ENCODE results near the gene DGKD. TPM values are rescaled to one million over a fixed set of nuclear protein-coding genes. Genes with fewer than 3 reads are reported as not detected.

DGKD gene
- polyA plus RNA-seq, 3 donors, result 4.4 to 34.4 (median 15.7) TPM

DNA sequence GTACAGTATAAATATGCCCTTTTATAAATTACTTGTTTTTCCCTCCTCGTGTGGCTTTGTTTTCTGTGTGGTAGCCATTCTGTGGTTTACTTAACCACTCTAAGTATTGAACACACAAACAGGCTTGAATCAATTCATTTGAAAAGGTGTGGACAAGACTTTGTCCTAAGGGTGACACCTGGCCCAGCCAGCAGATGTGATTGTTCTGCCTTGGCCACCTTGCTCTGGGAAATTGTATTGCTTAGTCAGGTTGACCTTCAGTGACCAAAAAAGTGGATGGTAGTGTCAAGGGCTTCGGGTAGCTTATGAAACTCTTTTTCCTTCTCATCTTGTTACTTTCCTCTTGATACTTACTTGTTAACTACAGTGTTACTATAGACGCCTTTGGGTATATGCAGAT, 61.9 kb downstream of the DGKD start:
- 74 to 92% (median 77%) methylated on average over 3 of the region's 3 CpGs for WGBS, 3 donors

DNA sequence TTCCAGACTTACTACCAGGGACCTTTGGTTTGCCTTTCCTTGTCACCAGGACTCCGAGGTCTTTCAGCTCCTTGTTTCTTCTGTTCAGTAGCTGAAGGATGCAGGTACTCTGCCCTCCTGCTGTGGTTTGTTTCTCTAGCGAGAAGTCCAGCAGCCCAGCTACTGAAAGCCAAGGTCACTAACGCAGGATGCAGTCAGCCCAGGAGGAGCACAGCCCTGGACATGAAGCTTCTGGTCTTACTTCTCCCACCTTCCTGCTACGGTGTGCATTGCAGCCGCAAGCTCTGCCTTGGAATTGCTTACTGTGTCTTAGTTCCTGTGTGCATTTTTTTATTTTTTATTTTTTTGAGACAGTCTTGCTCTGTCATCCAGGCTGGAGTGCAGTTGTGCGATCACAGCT, 62.4 kb downstream of the DGKD start:
- 64 to 93% (median 92%) methylated on average over 6 of the region's 6 CpGs for WGBS, 3 donors
- no peak overlapping the region for H3K27ac ChIP-seq (ENCODE audit: low read depth, low read length)

More for the DNA sequence above, 61.9 kb downstream of the DGKD start:
- H3K27ac ChIP-seq (ENCODE audit: low read depth, low read length), result no peak overlapping the region

DNA sequence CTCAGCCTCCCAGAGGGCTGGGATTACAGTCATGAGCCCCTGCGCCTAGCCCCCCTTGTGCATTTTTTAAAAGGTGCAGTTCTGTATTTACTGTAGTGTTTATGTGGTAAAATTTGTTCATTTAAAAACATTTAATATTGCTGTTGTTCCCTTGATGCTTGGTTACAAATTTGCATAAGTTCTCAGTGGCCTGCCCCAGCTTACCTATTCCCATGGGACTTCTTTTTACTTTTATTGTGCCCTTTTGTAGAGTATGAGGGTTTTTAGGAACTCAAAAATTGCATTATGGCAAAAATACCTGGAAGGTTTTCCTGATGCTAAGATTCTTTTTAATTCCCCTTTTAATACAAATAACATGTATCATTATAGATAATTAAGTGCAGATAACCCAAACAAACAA, 63.0 kb downstream of the DGKD start:
- 92 to 100% (median 95%) methylated on average over 1 of the region's 1 CpG for WGBS, 3 donors
- no peak overlapping the region for H3K27ac ChIP-seq (ENCODE audit: low read depth, low read length)

DNA sequence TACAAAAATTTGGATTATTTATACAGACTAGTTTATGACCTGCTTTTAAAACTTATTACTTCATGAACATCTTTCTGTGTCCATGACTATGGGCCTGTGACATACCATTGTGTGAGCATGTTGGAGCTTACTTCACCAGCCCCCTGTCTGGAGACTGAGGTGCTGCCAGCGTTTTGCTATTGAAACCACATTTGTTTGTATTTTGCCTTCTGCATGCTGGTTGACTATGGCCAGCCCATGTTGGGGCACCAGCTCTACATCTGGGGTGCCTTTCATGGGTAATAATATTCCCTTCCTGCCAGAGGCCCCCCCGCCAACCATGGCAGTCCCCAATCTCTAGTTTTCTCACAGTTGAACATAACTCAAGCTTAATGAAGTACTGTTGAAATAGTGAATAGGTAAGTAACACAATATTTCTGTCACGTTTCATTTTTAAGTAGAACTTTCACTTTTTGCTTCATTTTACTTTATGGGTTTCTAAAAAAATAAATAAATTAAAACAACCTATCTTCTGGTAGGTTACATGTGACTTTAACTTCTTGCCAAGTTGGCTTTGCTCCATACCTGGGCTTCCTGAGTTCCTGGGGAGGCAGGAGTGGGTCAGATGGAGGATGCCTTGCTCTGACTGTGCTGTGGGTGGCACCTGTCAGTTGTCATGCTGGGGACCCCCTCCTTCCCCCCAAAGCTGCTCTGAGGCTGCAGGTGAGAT, 63.9 kb downstream of the DGKD start:
- no peak overlapping the region for H3K27ac ChIP-seq (ENCODE audit: low read depth, low read length)
- WGBS, 3 donors, result 67 to 79% (median 69%) methylated on average over 3 of the region's 3 CpGs

DNA sequence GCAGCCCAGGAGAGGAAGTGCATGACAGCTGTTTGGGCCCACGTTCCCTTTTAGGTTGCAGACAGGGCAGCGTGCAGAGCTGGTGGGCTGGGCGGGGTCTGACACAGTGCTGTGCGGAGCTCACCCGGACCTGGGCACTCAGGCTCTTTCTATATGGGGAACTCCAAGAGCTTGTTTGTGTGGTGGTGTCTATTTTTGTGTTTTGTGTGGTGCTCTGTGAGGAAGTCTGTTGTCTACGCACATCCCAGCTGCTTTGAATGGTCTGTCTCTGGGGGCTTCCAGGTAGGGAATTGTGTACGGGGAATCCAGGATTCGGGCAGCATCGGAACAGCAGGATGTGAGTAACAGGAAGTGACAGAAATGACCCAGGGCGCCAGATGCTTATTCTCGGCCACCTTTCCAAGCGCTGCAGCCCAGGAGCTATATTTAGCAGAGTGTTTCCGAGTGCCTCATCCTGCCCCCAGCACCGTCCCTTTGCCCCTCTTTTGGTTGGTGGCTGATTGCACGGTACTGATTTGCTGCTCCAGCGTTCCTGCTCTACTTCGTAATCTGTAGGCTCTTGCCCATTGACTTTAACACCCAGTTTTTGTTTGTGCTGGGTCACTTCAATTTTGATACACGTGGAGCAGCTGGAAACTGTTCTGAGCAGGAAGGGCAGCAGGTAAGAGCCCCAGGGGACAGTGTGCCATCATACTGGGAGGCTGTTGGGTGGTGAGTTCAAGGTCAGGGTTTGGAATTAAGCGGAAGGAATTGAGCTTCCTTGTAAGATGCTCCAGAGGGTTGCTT, 64.7 kb downstream of the DGKD start:
- WGBS, 3 donors, result 36 to 65% (median 41%) methylated on average over 19 of the region's 19 CpGs

DNA sequence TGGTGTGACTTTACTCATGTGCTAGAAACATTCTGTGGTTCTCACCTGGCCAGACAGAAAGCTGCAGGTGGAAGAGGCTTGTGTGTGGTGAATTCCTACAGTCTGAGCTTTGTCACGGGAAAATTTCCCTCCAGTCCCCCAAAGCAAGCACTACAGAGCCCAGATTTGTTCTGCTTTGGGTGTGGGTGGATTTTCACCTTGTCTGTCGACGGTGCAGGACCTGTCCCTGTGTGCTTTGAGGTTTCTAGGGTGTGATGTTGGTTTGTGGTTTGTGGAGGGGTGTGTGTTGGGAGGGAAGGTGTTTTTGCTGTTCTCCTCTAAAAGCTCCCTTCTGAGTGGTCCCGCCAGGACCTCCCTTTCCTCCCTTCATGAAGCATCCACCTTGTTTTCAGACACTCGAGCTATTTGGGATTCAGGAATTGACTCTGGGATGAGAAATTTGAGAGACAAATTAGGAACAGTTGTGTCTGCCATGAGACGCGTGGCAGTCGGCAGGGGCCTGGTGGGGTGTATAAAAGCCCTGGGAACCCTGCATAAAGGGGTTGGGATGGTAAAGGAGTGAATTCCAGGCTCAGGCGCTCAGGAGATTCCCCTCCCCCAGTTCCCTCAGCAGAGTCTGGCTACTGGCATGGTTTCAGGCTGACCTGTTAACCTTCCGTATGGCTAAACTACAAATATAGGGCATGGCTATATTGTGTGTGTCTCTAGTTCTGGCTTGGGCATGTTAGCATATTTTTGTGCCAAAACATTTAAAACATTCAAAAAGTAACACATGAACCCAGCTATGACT, 65.5 kb downstream of the DGKD start:
- no peak overlapping the region for H3K27ac ChIP-seq (ENCODE audit: low read depth, low read length)
- 51 to 73% (median 62%) methylated on average over 10 of the region's 10 CpGs for WGBS, 3 donors

More for the DNA sequence above, 64.7 kb downstream of the DGKD start:
- no peak overlapping the region for H3K27ac ChIP-seq (ENCODE audit: low read depth, low read length)

DNA sequence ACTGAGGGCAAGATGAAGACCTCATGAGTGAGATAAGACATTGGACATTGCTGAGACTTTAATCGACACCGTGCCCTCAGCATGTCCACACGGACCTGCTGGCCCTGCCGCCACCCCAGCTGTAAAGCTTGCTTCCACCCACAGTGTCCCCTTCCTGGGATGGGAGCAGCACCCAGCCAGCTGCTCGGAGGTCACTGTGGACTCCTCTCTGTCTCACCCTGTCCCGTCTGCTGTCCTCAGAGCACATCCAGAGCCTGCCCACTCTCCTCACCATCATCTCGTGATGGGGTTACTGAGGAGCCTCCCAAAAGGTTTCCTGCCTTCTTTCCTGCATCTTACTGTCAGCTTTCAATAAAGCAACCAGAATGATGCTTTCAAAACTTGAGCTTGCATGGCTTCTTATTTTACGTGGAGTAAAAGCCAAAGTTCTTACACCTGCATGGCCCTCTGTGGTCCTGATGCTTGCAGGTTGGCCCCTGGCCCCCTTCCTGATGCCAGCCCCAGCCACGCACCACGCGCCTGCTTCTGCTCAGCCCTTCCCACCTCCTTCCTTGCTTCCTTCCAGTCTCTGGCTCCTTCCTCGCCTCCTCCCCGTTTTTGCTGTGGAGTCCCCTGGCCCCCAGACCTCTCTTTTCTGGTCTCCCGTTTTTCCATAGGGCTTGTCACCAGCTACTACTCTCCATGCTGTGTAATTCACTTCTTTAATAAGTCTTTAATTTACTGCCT, 67.0 kb downstream of the DGKD start:
- WGBS, 3 donors, result 79 to 93% (median 82%) methylated on average over 14 of the region's 14 CpGs
- H3K27ac ChIP-seq (ENCODE audit: low read depth, low read length), result no peak overlapping the region

DNA sequence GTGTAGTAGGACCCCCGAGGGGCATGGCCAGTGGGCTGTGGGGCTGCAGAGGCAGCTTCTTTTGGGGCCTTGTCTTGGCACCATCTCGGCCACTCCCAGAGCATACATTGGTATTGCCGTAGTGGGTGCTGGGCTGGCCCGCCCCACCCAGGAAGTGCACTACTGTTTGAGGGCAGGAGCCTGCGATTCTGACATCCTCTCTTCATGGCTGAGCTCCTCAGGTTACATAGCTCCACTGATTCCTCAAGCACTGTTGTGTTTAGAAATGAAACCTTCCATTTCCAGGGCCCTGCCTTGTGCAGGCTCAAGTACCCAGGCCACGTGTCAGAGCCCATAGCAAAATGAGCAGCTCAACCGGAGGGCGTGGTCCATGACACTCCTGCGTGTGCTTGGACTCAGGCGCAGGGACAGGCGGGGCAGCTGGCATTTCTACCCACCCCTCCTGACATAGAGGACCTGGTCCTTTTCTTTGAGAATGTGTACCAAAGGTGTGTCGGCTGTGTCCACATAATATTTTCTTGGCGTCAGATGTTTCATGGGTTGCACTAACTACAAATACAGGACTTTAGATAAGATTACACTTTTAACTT, 67.9 kb downstream of the DGKD start:
- WGBS, 3 donors, result 48 to 79% (median 72%) methylated on average over 13 of the region's 13 CpGs
- no peak overlapping the region for H3K27ac ChIP-seq (ENCODE audit: low read depth, low read length)

DNA sequence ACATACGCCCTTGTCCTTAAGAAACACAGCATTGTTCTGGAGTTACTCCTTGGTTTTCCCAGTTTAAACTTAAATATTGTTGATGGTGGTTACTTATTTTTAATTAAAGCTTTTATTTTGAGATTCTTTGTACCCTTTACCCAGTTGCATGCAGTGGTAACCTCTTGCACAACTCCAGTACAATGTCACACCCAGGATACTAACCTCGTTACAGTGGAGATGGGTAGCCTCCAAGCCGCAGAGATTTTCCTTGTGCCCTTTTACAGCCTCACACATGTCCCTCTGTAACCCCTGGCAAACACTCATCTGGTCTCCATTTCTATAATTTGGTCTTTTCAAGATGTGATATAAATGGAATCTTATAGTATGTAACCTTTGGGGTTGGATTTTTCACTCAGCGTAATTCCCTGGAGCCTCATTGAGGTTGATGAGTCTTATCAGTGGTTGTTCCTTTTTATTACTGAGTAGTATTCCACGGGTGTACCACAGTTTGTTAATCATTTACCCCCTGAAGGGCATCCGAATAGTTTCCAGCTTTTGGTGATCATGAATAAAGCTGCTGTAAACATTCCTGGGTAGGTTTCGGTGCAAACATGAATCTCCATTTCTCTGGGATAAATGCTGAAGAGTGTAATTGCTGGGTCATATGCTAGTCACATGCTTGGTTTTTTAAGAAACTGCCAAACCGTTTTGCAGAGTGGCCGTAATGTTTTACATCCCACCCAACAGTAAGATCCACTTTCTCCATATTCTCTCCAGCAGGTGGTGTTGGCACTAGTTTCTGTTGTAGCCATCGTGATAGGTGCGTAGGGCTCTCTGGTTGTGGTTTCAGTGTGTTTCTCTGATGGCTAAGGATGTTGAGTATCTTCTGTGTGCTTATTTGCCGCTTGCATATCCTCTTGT, 68.6 kb downstream of the DGKD start:
- no peak overlapping the region for H3K27ac ChIP-seq (ENCODE audit: low read depth, low read length)
- WGBS, 3 donors, result 78 to 92% (median 86%) methylated on average over 12 of the region's 12 CpGs

DNA sequence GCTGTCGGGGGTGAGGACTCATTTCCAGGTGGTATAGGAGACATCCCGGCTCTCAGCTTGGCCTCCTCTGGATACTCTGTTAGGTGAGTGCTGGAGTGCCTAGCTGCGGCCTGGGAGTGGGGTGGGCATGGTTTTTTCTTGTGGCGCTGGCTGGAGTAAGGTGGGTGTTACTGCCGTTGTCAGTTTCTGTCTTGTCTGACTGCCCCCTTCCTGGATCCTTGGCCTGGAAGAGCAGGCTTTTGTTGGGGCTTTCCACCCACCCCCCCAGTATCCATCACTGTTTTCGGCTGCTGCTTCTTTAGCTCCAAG, 69.2 kb downstream of the DGKD start:
- 96 to 98% (median 96%) methylated on average over 6 of the region's 6 CpGs for whole genome bisulfite sequencing, 3 donors
- H3K27ac ChIP-seq (ENCODE audit: low read depth, low read length), result no peak overlapping the region

DNA sequence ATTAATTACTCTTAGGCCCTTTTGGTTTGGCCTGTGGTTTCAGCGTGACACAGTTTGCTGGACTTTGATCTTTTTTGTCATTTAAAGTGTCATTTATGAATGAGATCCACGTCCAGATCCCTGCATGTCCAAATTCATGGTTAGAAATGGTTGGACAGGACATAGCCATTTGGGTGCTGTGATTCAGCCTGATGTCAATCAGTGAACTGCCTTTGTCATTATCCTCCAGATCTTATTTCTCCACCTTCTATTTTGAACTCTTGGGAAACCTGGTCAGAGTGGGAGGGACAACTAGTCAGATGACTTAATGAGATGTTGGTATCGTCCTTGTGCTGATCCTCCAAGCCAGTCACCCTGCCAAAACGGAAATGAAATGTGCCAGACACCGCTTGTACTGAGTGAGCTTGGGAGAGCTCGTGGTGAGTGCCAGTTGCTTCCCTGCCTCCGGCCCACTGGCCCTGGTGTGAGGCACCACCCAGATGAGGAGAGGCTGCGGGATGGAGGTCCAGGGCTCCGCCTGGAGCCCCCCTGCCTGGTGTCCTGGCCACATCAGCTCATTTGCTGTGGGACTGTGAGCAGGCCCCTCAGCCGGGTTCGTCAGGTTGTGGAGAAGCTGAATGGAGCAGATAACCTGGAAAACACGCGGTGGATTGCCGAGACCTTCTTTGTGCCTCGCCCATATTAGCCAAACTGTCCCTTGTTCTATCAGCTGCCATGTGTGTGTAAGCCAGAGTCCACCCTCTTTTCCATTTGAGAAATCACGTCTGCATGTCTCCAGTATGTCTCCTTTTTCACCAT, 70.1 kb downstream of the DGKD start:
- H3K27ac ChIP-seq (ENCODE audit: low read depth, low read length), result no peak overlapping the region
- 78 to 87% (median 85%) methylated on average over 16 of the region's 16 CpGs for WGBS, 3 donors

DNA sequence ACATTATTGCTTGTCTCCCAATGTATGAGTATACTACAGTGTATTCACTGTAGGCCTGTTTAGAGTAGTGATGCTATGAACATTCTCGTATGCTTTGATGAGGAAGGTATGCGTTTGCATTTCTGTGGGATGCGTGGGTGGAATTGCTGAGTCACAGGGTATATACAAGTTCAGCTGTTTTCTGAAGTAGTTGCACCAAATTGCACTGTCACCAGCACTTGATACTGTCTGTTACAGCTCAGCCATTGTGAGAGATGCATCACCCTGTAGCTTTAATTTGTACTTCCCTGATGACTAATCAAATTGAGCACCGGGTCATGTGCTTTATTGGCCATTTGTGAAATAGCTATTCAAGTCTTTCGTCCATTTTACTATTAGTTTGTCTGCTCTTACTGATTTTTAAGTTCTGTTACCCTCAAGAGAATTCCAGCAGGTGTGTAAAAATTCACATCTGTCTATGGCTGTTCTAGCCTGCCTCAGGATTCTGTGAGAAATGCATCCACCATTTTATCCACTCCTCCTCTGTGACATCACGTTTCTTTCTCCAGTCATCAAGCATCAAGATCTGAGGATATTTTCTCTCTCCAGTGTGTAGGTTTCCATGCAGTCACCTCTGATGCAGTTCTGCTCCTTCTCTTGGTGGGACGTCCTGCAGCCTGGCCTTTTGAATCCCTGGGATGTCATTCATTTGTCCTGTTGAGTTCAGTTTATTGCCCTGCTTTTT, 72.5 kb downstream of the DGKD start:
- no peak overlapping the region for H3K27ac ChIP-seq (ENCODE audit: low read depth, low read length)
- 82 to 94% (median 86%) methylated on average over 7 of the region's 7 CpGs for WGBS, 3 donors

DNA sequence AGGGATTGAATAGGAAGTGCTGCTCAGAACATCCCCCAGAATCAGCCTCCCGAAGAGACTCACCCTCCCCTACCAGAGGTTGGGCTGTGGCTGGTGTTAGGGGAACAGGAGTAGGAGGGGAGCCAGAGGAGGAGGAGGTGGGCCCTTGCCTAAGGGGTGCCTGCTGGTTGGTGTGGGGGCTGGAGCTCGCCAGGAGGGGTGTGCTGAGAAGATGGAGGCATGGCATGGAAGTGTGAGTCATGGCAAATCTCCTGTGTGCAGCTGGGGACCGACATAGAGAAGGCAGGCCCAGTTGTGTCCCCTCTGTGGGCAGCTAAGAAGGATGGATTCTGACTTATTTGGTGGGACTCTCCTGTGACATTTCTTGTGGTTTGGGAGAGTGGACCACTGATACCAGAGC, 73.7 kb downstream of the DGKD start:
- WGBS, 3 donors, result 86 to 92% (median 87%) methylated on average over 3 of the region's 3 CpGs
- no peak overlapping the region for H3K27ac ChIP-seq (ENCODE audit: low read depth, low read length)

DNA sequence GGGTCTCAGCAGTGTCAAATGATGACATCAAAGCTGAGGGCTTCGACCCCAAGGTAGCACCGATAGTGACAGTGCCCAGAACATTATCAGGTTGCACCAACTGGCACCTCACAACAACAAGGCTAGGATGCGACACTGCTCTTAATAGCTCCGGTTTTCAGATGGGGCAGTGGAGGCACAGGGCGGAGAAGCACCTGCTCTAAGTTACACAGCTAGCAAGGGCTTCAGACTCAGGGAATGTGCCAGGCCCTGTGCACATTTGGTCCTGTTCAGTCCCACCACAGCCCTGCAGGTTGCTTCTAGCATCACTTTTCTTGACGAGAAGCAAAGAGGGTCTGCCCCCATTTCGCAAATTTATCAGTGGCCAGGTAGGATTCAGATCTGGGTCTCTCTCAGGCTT, 74.1 kb downstream of the DGKD start:
- H3K27ac ChIP-seq (ENCODE audit: low read depth, low read length), result no peak overlapping the region
- 93 to 97% (median 96%) methylated on average over 7 of the region's 7 CpGs for WGBS, 3 donors

DNA sequence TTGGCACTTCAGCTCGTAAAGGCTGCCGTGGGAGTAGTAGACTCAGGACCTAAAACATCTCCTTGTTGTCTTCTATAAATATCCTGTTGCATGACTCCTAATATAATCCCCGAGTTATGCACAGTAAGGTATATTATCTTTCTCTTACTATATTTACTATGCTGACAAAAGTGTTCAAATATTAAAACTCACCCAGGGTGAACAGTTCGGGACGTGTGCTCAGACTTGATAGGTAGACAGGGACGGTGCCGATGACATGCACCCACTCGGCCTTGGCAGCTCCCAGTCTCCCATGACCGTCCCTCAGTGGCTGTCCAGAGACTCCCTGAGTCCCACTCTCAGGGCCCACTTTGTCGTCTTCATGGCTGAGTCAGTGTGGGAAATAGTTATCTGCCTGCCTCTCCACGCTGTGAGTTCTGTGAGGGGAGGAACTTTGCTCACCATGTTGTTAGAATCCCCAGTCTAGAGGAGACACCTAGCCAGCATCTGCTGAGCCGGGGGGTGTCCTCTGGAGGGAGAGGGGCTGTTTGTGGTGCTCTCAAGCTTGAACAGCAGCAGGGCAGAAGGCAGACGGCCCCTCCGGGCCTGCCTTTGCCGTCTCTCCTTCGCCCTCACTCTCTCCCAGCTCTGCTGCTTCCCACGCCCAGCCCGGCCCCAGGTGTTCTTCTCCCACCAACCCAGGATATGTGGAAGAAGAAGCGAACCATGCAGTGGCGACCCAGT, 75.0 kb downstream of the DGKD start:
- no peak overlapping the region for H3K27ac ChIP-seq (ENCODE audit: low read depth, low read length)
- 49 to 91% (median 86%) methylated on average over 20 of the region's 20 CpGs for WGBS, 3 donors
